HCT116 (cell line): Measurements from ENCODE around the gene TANGO6. TPM values are rescaled to one million over a fixed set of nuclear protein-coding genes. Genes with fewer than 3 reads are reported as not detected.

ENCODE experiments used
- ATAC-seq: fragments of 200-7000 bp; cut with Tn5 transposase; 2 replicates; pipeline ENCODE4 v1.9.1; 2020; ENCODE audit warnings: mild to moderate bottlenecking, moderate library complexity
- BruUV-seq: library from RNA; stranded (reverse); fragments of 400-500 nt; replicated peaks from 2 replicates; lab custom pipeline; 2021; lab: Mats Ljungman, UMichigan
- CTCF ChIA-PET: fragments of 300-600 bp; sonication (Branson Sonifier 250); formaldehyde crosslinking; loops from one replicate; lab custom pipeline; 2021; ENCODE audit warnings: antibody characterized with exemption; lab: Charles Lee
- POLR2A ChIA-PET: fragments of 300-600, 350-600 bp; sonication (Branson Sonifier 250); formaldehyde crosslinking; loops from one replicate; lab custom pipeline; 2021; ENCODE audit warnings: antibody characterized with exemption; lab: Charles Lee
- RAD21 ChIA-PET, 2 experiments: fragments of 300-600 bp; sonication (Branson Sonifier 250); formaldehyde crosslinking; loops; one replicate each; lab custom pipeline; 2023; ENCODE audit warnings: low total read pairs in 2 of 2; ENCODE audit not compliant: uncharacterized antibody in 2 of 2, unreplicated experiment in 2 of 2, low non-redundant PET in 1 of 2; lab: Charles Lee
- DNase-seq: peaks from one replicate; pipeline ENCODE4 v3.0.0-alpha.2; 2010; ENCODE audit warnings: low read depth, low spot score
- H2AFZ ChIP-seq: fragments of 200-600 bp; shearing (Covaris generic), sonication (generic); 2 replicates; pipeline ENCODE4 v1.6.1; 2017; ENCODE audit warnings: low read depth, mixed run types, mixed read lengths, antibody characterized with exemption, low read length; ENCODE audit not compliant: poor library complexity, severe bottlenecking
- H3K27ac ChIP-seq: 2 replicates; pipeline ENCODE4 v1.5.1; 2012; ENCODE audit warnings: low read depth, low read length
- H3K27me3 ChIP-seq: fragments of 200-600 bp; sonication (generic); 2 replicates; pipeline ENCODE4 v1.6.1; 2016; ENCODE audit warnings: mixed run types, low read length, mixed read lengths; ENCODE audit not compliant: insufficient read depth
- H3K36me3 ChIP-seq, 2 experiments: fragments of 200-500 bp in 1 of 2; fragments of 200-600 bp in 1 of 2; sonication (Bioruptor generic) in 1 of 2; sonication (generic) in 1 of 2; 2 replicates each; pipeline versions ENCODE4 v1.5.1 to v1.6.1; 2014 to 2016; ENCODE audit warnings: low read length in 2 of 2, inconsistent platforms in 1 of 2, mixed read lengths in 1 of 2, mixed run types in 1 of 2; ENCODE audit not compliant: insufficient read depth in 2 of 2, control insufficient read depth in 1 of 2
- H3K4me1 ChIP-seq, 2 experiments: fragments of 200-600 bp in 1 of 2; sonication (generic) in 1 of 2; 2 replicates each; pipeline versions ENCODE4 v1.5.1 to v1.6.1; 2012 to 2017; ENCODE audit warnings: low read length in 2 of 2, inconsistent platforms in 1 of 2, mild to moderate bottlenecking in 1 of 2, mixed read lengths in 1 of 2, mixed run types in 1 of 2, moderate library complexity in 1 of 2; ENCODE audit not compliant: insufficient read depth in 2 of 2, control insufficient read depth in 1 of 2
- H3K4me2 ChIP-seq: fragments of 200-600 bp; sonication (generic); 2 replicates; pipeline ENCODE4 v1.6.1; 2017; ENCODE audit warnings: mixed run types, low read length, mixed read lengths
- H3K4me3 ChIP-seq, 2 experiments: fragments of 200-600 bp in 1 of 2; sonication (generic) in 1 of 2; replicated peaks in 1 of 2; 2 replicates each; pipeline ENCODE4 v1.5.1; 2011 to 2016; ENCODE audit warnings: low read length in 2 of 2, control low read depth in 1 of 2, low read depth in 1 of 2, mild to moderate bottlenecking in 1 of 2, mixed read lengths in 1 of 2, mixed run types in 1 of 2
- H3K79me2 ChIP-seq: fragments of 200-600 bp; sonication (generic); 2 replicates; pipeline ENCODE4 v1.6.1; 2017; ENCODE audit warnings: mild to moderate bottlenecking, mixed run types, low read length, moderate library complexity, mixed read lengths; ENCODE audit not compliant: insufficient read depth
- H3K9ac ChIP-seq: fragments of 200-600 bp; sonication (generic); 2 replicates; pipeline ENCODE4 v1.6.1; 2016; ENCODE audit warnings: low read length, mixed read lengths
- H3K9me2 ChIP-seq: fragments of 200-600 bp; sonication (generic), shearing (Covaris generic); 2 replicates; pipeline ENCODE4 v1.6.1; 2017; ENCODE audit warnings: mixed run types, mild to moderate bottlenecking, moderate library complexity; ENCODE audit not compliant: insufficient read depth
- H3K9me3 ChIP-seq, 2 experiments: fragments of 200-500 bp in 1 of 2; fragments of 200-600 bp in 1 of 2; sonication (Bioruptor generic) in 1 of 2; sonication (generic) in 1 of 2; 2 replicates each; pipeline ENCODE4 v1.6.1; 2014 to 2017; ENCODE audit warnings: low read length in 2 of 2, mixed read lengths in 2 of 2, inconsistent platforms in 1 of 2, low read depth in 1 of 2, mild to moderate bottlenecking in 1 of 2, mixed run types in 1 of 2, moderate library complexity in 1 of 2; ENCODE audit not compliant: control insufficient read depth in 1 of 2, insufficient read depth in 1 of 2
- H4K20me1 ChIP-seq: fragments of 200-600 bp; sonication (generic), shearing (Covaris generic); 2 replicates; pipeline ENCODE4 v1.6.1; 2017; ENCODE audit warnings: mixed run types, mild to moderate bottlenecking, moderate library complexity; ENCODE audit not compliant: insufficient read depth
- CBX3 ChIP-seq: IDR thresholded peaks from 2 replicates; pipeline ENCODE4 v1.6.1; 2012; ENCODE audit warnings: low read depth
- CEBPB ChIP-seq: IDR thresholded peaks from 2 replicates; pipeline ENCODE4 v1.6.1; 2012; ENCODE audit warnings: low read depth
- EGR1 ChIP-seq: IDR thresholded peaks from 2 replicates; pipeline ENCODE4 v1.6.1; 2012; ENCODE audit warnings: low read depth
- ELF1 ChIP-seq: IDR thresholded peaks from 2 replicates; pipeline ENCODE4 v1.6.1; 2012; ENCODE audit warnings: low read depth, borderline replicate concordance
- EZH2 ChIP-seq: fragments of 200-600 bp; sonication (generic); IDR thresholded peaks from 2 replicates; pipeline ENCODE4 v1.6.1; 2017; ENCODE audit warnings: antibody characterized with exemption, mixed run types
- EZH2phosphoT487 ChIP-seq: fragments of 200-600 bp; IDR thresholded peaks from 2 replicates; pipeline ENCODE4 v1.6.1; 2018; ENCODE audit warnings: antibody characterized with exemption, borderline replicate concordance
- FOSL1 ChIP-seq: IDR thresholded peaks from 2 replicates; pipeline ENCODE4 v1.6.1; 2012; ENCODE audit warnings: low read depth
- JUND ChIP-seq: IDR thresholded peaks from 2 replicates; pipeline ENCODE4 v1.6.1; 2012
- POLR2A ChIP-seq: IDR thresholded peaks from 2 replicates; pipeline ENCODE4 v1.7.0; 2011; ENCODE audit warnings: borderline replicate concordance; ENCODE audit not compliant: insufficient read depth, insufficient read length; ENCODE audit errors: extremely low read depth
- RAD21 ChIP-seq: IDR thresholded peaks from 2 replicates; pipeline ENCODE4 v1.6.1; 2012; ENCODE audit warnings: low read depth, mild to moderate bottlenecking
- SIN3A ChIP-seq: IDR thresholded peaks from 2 replicates; pipeline ENCODE4 v1.6.1; 2012; ENCODE audit warnings: low read depth
- SP1 ChIP-seq: IDR thresholded peaks from 2 replicates; pipeline ENCODE4 v1.6.1; 2012; ENCODE audit warnings: low read depth
- SRF ChIP-seq: IDR thresholded peaks from 2 replicates; pipeline ENCODE4 v1.6.1; 2012; ENCODE audit warnings: low read depth
- TCF7L2 ChIP-seq: IDR thresholded peaks from 2 replicates; pipeline ENCODE4 v1.7.0; 2011; ENCODE audit warnings: borderline replicate concordance, inconsistent platforms; ENCODE audit not compliant: insufficient read depth, insufficient read length; ENCODE audit errors: extremely low read depth
- YY1 ChIP-seq: IDR thresholded peaks from 2 replicates; pipeline ENCODE4 v1.6.1; 2011; ENCODE audit warnings: low read length, low read depth, moderate library complexity, mild to moderate bottlenecking; ENCODE audit not compliant: insufficient replicate concordance; ENCODE audit errors: extremely low read depth
- ZBTB33 ChIP-seq: IDR thresholded peaks from 2 replicates; pipeline ENCODE4 v1.6.1; 2011; ENCODE audit warnings: mild to moderate bottlenecking, low read length, moderate library complexity; ENCODE audit not compliant: insufficient replicate concordance; ENCODE audit errors: extremely low read depth
- ZFX ChIP-seq: fragments of 450-650 bp; IDR thresholded peaks from 2 replicates; pipeline ENCODE4 v1.6.1; 2017
- ZNF274 ChIP-seq: fragments of 200-500 bp; sonication (Bioruptor generic); IDR thresholded peaks from 2 replicates; pipeline ENCODE4 v1.6.1; 2014; ENCODE audit warnings: mild to moderate bottlenecking, low read depth, low read length, inconsistent platforms
- intact Hi-C: fragments of 100-400 bp; cut with micrococcal nuclease; formaldehyde crosslinking; loops from 2 replicates; pipeline ENCODE4 v1.10.0; 2022
- total RNA-seq: library from RNA; stranded (reverse); gene quantifications from one replicate; pipeline ENCODE4 v1.2.1, GENCODE V29; 2021; ENCODE audit not compliant: unreplicated experiment
- TF ChIP-seq, protein P1 (sequence below): IDR thresholded peaks from 2 replicates; pipeline ENCODE4 v1.6.1; 2012
- TF ChIP-seq, protein P2 (sequence below): IDR thresholded peaks from 2 replicates; pipeline ENCODE4 v1.6.1; 2012
- TF ChIP-seq, protein P3 (sequence below): IDR thresholded peaks from 2 replicates; pipeline ENCODE4 v1.6.1; 2012; ENCODE audit warnings: low read depth

Gene TANGO6
- total RNA-seq, 1 experiment from 2014 or later, result 16.4 TPM

GRCh38 chr16:69132424-69133252 lies 289.3 kb downstream of the TANGO6 start, which contains the start of the genes CHTF8 and UTP4:
Gene CHTF8, minus strand, starts transcription at chr16:69132588. Its CDS starts 11,130 bp downstream, at chr16:69121458.
Gene UTP4, plus strand, starts transcription at chr16:69132649. Its CDS starts 811 bp downstream, at chr16:69133460.
- Histone ChIP-seq H3K79me2 (peaks cover 98% of the 10 kb centered on the region), H3K4me3 (peak within 1 kb of the TSS; percentile 88 to 99), H3K27me3 (no peaks in the 10 kb centered on the region), H2AFZ (no peak within 1 kb of the TSS), H3K9ac (peak within 1 kb of the TSS; percentile 93), H3K4me2 (peak within 1 kb of the TSS; percentile 92), H3K4me1 (peaks cover 12 to 20% of the 10 kb centered on the region in 2 experiments; a peak in 3 of 4 replicates), H3K9me2 (no peaks in the 10 kb centered on the region), H3K36me3 (peaks cover 17 to 47% of the 10 kb centered on the region in 2 experiments), H3K27ac (peak within 1 kb of the TSS; percentile 96), H4K20me1 (peaks cover 27% of the 10 kb centered on the region; the same call in 1 of the 2 replicates), H3K9me3 (no peaks in the 10 kb centered on the region)
- ChIA-PET POLR2A (interaction anchor here (0.6 kb wide), 1 partner anchor 103 kb away, joined by 5 read pairs; no protein-coding TSS in a partner anchor), CTCF (interaction anchor here (1.8 kb wide), 1 partner anchor 18 kb away, joined by 4 read pairs; no protein-coding TSS in a partner anchor), RAD21 (no interaction called here)
- DNase-seq (peak; percentile 32), ATAC-seq (peak; percentile 92)
- no TSS peak for BruUV-seq
- intact Hi-C loops, result no loop called here
- TF ChIP-seq SP1, result no peak
- peak; percentile 38; the same call in 1 of the 2 replicates for TF ChIP-seq ZFX
- TF ChIP-seq EZH2, result no peak
- no peak for TF ChIP-seq TCF7L2
- TF ChIP-seq RAD21, result no peak
- TF ChIP-seq, protein P1, sequence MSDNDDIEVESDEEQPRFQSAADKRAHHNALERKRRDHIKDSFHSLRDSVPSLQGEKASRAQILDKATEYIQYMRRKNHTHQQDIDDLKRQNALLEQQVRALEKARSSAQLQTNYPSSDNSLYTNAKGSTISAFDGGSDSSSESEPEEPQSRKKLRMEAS, result peak; percentile 97
- peak; percentile 92 for TF ChIP-seq SIN3A
- no peak for TF ChIP-seq ZNF274
- peak; percentile 53 for TF ChIP-seq POLR2A
- TF ChIP-seq YY1, result peak; percentile 60
- TF ChIP-seq, protein P2, sequence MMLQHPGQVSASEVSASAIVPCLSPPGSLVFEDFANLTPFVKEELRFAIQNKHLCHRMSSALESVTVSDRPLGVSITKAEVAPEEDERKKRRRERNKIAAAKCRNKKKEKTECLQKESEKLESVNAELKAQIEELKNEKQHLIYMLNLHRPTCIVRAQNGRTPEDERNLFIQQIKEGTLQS, result no peak
- no peak for TF ChIP-seq CBX3
- TF ChIP-seq FOSL1, result no peak
- TF ChIP-seq ZBTB33, result peak; percentile 15
- no peak for TF ChIP-seq EZH2phosphoT487
- TF ChIP-seq SRF, result no peak
- TF ChIP-seq EGR1, result no peak
- no peak for TF ChIP-seq JUND
- peak; percentile 35; the same call in 1 of the 2 replicates for TF ChIP-seq ELF1
- TF ChIP-seq, protein P3, sequence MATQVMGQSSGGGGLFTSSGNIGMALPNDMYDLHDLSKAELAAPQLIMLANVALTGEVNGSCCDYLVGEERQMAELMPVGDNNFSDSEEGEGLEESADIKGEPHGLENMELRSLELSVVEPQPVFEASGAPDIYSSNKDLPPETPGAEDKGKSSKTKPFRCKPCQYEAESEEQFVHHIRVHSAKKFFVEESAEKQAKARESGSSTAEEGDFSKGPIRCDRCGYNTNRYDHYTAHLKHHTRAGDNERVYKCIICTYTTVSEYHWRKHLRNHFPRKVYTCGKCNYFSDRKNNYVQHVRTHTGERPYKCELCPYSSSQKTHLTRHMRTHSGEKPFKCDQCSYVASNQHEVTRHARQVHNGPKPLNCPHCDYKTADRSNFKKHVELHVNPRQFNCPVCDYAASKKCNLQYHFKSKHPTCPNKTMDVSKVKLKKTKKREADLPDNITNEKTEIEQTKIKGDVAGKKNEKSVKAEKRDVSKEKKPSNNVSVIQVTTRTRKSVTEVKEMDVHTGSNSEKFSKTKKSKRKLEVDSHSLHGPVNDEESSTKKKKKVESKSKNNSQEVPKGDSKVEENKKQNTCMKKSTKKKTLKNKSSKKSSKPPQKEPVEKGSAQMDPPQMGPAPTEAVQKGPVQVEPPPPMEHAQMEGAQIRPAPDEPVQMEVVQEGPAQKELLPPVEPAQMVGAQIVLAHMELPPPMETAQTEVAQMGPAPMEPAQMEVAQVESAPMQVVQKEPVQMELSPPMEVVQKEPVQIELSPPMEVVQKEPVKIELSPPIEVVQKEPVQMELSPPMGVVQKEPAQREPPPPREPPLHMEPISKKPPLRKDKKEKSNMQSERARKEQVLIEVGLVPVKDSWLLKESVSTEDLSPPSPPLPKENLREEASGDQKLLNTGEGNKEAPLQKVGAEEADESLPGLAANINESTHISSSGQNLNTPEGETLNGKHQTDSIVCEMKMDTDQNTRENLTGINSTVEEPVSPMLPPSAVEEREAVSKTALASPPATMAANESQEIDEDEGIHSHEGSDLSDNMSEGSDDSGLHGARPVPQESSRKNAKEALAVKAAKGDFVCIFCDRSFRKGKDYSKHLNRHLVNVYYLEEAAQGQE, result no peak
- no peak for TF ChIP-seq CEBPB
